AG09309 (cell line): ENCODE measurements around the gene TNS4.

Source experiments
- DNase-seq: peaks from one replicate; pipeline ENCODE4 v3.0.0-alpha.2; 2010; ENCODE audit warnings: low read depth
- H3K4me3 ChIP-seq: 2 replicates; pipeline ENCODE4 v1.5.1; 2011; ENCODE audit warnings: mild to moderate bottlenecking, low read depth, low read length, moderate library complexity; ENCODE audit not compliant: control insufficient read depth
- TF ChIP-seq, protein P1 (sequence below): IDR thresholded peaks from 2 replicates; pipeline ENCODE4 v1.5.1; 2011; ENCODE audit warnings: mild to moderate bottlenecking, low read depth, low read length, inconsistent platforms; ENCODE audit not compliant: insufficient read depth, control insufficient read depth; ENCODE audit errors: missing control alignments

TNS4 gene

DNA sequence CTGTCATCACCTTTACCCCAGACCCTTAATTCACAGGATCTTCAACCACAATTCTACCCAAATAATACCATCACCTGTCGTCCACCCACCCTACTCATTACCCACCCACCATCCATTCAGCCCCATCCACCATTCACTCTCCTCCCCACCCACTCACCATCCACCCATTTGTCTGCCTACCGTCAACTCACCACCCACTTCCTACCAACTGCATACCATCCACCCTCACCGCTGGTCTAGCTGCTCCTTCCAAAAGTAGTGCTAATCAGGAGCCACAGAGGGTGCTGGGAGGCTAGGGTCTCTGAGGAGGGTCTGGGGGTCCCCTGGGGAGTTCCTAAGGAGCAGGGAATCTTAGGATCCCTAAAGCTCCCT lies 70.2 kb downstream of the TNS4 start:
- no peak overlapping the region for H3K4me3 ChIP-seq
- TF ChIP-seq, protein P1, sequence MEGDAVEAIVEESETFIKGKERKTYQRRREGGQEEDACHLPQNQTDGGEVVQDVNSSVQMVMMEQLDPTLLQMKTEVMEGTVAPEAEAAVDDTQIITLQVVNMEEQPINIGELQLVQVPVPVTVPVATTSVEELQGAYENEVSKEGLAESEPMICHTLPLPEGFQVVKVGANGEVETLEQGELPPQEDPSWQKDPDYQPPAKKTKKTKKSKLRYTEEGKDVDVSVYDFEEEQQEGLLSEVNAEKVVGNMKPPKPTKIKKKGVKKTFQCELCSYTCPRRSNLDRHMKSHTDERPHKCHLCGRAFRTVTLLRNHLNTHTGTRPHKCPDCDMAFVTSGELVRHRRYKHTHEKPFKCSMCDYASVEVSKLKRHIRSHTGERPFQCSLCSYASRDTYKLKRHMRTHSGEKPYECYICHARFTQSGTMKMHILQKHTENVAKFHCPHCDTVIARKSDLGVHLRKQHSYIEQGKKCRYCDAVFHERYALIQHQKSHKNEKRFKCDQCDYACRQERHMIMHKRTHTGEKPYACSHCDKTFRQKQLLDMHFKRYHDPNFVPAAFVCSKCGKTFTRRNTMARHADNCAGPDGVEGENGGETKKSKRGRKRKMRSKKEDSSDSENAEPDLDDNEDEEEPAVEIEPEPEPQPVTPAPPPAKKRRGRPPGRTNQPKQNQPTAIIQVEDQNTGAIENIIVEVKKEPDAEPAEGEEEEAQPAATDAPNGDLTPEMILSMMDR = no peak
- no peak for DNase-seq

DNA sequence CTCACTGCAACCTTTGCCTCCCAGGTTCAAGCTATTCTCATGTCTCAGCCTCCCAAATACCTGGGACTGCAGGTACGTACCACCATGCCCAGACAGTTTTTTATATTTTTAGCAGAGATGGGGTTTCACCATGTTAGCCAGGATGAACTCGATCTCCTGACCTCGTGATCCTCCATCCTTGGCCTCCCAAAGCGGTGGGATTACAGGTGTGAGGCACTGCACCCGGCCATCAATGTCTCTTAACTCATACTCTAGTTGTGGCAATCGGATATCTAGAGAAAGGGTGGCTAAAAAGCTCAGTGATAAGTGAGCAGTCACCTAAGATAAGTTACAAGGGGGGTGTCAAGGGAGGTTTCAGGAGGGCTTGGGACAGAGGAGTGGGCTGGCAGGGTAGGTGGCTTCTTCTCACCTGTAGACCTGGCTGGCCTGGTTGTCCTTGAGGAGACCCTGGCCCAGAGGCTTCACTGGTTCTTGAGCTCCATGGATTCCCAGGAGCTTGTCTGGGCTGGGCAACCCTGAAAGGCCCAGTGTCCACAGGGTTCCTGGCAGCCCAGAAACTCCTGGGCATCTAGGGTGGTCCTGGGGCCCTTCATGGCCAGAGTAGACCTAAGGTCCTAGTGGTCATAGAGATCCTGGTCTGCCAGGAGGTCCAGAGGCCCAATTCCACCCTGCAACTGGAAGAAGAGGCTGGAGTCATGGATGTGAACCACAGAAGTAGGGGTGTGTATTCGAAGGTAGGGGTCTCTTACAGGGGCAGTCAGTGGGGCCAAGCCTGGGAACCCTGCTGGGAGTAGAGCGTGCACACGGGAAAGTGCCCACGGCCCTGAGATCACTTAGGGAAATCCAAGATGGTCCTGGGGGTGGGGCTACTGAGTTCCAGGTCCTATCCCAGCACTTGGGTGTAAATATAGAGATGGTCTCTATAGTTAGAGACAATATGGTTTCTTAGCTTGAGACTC lies 70.9 kb downstream of the TNS4 start:
- H3K4me3 ChIP-seq = no peak overlapping the region
- TF ChIP-seq, protein P1 = no peak
- no peak for DNase-seq

DNA sequence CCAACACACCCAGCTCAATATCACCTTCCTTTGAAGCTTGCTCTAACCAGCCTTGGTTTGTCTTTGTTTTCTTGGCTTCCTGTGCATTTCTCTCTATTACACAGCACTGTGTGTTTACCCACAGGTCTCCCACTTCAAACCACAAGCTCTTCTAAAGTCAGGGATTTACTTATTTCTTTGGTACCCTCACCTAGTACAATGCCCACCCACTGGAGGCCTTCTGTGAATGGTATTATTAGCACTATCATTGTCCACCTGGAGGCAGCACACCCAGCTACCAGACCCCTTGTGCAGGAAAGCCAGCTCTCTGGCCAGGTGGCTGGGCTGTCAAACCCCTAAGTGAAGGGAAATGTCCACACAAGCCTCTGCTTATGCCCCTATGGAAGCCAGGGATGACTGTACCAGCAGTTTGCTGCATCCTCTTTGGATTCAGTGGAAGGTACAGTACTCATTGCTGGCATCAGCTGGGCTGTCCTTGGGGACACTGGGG lies 74.4 kb downstream of the TNS4 start:
- no peak overlapping the region for H3K4me3 ChIP-seq
- TF ChIP-seq, protein P1 = no peak
- no peak for DNase-seq
